Activated CD8-positive, alpha-beta memory T cell treated with anti-CD3 and anti-CD28 coated beads for 48 hours (primary cell): ENCODE measurements around the gene MAP1S.
"Not testable (repeated sequence)": the region's sequence is repeated elsewhere in the genome, so short reads cannot be mapped to it uniquely, and the experiment has no call there.

Experiments used
- DNase-seq, 3 experiments: peaks; one replicate each; pipeline ENCODE4 v3.0.0-alpha.2; 2020; ENCODE audit warnings: low read depth in 2 of 3, low spot score in 2 of 3

The MAP1S gene

DNA sequence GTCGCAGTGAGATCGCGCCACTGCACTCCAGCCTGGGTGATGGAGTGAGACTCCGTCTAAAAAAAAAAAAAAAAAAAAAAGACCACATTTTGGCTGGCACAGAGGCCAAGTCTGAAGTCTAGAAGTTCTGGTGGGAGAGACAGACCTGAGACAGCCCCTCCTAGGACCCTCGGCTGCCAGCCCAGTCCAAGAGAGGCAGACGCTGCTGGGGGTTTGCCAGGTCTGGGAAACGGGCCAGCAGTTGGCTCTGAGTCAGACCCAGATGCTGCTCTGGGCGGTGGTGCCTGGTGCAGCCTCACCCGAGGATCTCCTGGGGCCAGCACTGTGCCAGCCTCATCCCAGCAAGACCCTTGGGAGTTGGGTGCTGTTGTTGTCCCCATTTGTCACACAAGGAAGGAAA lies 37.8 kb downstream of the MAP1S start:
- no peak for DNase-seq

DNA sequence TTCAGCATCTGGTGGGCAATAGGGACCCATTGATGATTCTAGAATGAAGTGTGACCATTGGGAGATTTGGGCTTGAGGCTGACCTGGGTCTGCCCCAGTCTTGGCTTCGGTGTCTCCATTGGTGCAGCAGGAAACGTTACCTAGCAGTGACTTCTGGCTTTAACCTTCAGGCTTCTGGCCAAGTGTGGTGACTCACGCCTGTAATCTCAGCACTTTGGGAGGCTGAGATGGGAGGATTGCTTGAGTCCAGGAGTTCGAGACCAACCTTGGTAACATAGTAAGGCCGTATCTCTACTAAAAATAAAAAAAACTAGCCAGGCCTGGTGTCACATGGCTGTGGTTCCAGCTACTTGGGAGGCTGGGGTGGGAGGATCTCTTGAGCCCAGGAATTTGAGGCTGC lies 39.2 kb downstream of the MAP1S start:
- DNase-seq = no peak

DNA sequence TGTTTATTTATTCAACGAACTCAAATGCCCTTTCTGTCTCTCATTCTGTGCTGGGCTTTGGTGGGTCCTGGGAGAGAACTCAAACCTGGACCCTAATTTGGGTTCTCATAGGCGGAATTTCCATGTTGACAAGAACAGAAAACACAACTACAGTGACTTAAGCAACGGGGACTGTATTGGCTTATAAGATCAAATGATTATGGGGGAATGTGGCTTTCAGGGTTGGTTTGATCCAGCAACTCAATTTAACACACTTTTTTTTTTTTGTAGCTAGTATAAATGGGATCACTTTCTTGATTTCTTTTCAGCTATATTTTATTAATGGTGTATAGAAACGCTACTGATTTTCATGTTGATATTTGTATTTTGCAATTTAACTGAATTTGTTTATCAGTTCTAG lies 41.9 kb downstream of the MAP1S start:
- no peak for DNase-seq

DNA sequence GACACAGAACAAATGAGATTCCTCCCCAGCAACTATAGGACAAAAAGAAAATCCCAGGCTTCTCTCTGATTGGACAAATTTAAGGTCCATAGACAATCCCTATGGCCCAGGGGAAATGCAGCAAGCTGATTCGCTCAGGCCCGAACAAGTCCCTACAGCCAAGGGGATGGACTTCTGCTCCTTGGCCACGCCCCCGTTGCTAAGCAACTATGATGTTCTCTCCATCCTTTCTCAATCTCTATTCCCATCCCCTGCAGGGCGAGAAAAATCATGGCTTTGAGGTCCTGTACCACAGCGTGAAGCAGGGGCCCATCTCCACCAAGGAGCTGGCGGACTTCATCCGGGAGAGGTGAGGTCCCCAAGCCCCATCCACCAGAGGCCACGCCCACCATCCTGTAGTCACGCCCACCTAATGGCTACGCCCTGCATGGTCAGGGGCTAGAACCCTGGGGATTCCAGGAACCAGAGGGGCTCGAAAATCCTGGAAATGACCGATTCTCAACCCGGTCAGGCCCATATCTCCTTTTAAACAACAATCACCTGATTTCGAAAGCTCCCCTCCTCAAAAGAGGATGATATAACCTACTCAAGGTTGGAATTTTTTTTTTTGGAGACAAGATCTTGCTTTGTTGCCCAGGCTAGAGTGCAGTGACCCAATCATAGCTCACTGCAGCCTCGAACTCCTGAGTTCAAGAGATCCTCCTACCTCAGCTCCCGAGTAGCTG lies 43.4 kb downstream of the MAP1S start:
- DNase-seq = no peak

DNA sequence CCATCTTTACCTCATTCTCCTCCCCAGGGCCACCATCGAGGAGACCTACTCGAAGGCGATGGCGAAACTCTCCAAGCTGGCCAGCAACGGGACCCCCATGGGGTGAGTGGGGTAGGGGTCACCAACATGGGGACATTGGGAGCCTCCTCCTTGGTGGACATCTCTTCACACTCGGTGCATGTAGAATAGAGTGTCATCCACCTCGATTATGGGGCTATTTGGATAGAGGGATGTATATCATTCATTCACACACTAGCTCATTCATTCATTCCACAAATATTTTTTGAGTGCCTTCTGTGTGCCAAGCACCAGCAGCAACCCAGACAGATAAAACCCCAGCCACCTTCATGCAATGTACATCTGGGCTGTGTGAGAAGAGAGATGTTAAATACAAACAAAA lies 45.1 kb downstream of the MAP1S start:
- no peak for DNase-seq

DNA sequence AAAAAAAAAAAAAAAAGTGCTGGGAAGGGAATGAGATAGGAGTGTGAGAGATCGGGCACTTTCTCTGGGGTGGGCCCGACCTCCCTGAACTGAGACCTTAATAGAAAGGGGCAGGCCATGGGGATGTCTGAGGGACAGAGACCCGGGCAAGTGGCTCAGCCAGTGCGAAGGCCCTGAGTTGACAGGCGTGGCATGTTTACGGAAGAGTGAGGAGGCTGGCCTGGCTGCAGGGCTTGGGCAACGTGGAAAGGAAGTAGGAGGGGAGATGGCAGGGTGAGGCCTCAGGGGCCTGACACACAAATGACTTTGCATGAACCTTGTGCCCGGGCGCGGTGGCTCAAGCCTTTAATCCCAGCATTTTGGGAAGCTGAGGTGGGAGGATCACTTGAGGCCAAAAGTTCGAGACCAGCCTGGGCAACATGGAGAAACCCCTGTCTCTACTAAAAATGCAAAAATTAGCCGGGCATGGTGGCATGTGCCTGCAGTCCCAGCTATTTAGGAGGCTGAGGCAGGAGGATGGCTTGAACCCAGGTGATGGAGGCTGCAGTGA lies 45.9 kb downstream of the MAP1S start:
- no peak for DNase-seq

DNA sequence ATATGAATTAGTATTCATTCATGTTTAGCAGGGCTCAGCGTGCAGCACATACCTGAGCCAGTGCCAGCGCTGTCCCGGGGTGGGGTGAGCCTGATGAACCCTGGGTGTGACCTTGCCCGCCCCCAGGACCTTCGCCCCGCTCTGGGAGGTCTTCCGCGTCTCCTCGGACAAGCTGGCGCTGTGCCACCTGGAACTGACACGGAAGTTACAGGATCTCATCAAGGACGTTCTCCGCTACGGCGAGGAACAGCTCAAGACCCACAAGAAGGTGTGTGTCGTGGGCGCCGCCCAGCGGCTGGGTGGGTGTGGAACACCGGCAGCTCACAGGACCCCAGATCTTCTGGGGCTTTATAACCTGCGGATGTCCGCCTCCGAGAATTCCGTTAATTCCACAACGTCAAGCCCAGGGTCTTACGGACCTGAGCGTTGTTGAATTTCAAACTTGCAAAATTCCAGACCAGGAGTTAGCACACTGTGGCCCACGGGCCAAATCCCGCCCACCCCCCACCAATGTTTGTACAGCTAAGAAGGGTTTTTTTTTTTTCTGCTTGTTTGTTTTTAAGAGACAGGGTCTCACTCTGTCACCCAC lies 47.4 kb downstream of the MAP1S start:
- no peak for DNase-seq

DNA sequence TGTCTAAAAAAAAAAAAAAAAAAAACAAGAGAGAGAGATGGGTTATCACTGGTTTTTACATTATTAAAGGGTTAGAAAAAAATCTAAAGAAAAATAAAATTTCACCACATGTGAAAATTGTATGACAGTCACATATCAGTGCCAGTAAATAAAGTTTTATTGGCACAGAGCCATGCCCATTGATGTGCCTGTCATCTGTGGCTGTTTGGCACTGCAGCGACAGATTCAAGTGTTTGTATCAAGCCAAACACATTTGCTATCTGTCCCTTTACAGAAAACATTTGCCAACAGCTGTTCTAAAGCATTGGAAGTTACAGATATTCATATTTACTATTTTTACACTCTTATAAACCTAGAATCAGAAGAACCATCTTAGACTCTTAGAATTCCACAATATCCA lies 48.3 kb downstream of the MAP1S start:
- DNase-seq = no peak

DNA sequence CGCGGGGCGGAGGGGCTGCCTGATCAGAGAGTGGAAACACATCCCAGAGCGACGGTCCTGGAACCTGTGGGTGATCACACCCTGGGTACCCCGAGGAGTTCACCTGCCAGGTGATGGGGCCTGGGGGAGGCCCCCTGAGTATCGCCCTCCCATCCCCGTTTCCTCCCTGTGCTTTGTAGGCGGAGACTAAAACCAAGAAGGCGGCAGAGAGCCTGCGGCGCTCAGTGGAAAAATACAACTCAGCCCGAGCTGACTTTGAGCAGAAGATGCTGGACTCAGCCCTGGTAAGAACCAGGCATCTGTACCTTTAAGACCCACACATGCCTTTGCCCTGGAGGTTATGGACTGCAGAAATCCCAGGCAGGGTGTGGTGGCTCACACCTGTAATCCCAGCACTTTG lies 51.3 kb downstream of the MAP1S start:
- DNase-seq = no peak

DNA sequence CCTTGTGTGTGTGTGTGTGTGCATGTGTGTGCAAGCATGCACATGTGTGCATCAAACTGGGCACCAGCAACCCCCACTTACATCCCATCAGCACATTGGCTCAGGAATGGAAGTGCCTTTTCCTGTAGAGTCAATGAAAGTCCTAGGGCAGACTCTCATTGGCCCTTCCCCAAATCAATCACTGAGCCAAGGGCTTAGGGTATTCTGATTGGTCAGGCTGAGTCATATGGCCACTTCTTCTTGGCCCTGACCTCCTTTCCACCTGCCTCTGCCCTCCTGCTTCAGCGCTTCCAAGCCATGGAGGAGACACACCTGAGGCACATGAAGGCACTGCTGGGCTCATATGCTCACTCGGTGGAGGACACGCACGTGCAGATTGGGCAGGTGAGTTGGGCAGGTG lies 52.9 kb downstream of the MAP1S start:
- no peak for DNase-seq

DNA sequence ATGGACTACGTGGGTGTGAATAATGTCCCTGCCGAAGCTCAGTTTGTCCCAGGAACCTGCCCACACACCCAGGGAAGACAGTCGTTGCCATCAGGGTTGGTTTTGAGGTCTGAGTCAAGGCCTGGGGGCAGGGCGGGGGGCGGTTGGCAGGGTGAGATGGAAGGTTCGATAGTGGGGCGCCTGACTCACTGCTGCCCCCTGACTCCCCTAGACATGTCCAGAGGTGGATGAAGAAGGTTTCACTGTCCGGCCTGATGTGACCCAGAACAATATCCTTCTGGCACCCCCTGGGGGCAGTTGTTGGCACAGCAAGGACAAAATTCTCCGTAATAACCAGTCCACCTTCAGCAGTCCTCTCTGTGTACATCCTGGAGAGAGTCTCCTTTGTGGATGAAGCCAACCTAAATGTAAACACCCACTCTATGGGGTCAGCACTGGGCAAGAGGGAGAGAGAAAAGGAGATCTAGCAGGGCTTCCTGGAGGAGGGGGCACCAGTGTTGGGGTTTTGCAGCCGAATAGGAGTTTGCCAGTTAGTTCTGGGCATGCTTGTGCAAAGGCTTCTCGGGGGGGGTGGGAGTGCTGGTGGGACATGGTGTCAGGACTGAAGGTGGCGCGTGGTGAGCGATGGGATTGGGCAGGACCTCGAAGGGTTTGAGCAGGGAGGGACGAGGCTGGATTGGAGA lies 56.1 kb downstream of the MAP1S start:
- DNase-seq = no peak

DNA sequence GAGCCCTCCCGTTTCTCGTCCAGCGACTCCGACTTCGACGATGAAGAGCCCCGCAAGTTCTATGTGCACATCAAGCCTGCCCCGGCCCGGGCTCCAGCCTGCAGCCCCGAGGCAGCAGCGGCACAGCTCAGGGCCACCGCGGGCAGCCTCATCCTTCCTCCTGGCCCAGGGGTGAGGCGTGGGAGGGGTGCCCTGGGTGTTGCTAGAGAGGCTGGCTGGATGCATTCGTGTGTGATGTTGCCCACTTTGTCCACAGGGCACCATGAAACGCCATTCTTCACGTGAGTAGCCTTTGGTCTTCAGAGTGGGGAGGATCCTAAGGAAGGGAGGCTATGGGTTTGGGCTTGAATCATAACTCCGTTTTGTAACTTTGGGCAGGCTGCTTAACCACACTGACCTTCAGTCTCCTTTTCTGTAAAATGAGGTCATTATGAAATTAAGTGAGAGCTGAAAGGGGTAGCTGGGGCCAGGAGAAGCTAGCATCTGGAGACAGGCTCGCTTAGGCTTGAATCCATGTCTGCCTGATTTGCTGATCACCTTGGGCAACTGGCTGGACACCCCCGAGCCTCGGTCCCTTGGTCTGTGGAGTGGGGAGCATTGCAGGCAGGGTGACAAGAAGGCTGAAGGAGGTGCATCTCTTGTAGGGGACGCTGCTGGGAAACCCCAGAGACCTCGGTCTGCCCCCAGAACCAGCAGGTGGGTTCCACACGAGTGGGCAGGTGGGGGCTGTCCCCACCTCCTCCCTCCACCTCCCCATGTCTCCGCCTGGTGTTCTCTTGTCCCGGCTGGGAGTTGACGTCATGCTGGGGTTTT lies 56.9 kb downstream of the MAP1S start:
- DNase-seq = no peak

DNA sequence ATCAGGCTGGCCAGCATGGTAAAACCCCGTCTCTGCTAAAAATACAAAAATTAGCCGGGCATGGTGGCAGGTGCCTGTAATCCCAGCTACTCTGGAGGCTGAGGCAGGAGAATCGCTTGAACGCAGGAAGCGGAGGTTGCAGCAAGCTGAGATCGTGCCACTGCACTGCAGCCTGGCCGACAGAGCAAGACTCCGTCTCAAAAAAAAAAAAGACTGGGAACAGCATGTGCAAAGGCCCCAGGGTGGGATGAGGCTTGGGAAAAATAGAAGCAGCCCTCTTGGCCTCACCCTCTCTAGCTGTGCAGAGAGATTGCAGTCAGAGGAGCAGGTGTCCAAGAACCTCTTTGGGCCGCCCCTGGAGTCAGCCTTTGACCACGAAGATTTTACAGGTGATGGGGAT lies 58.6 kb downstream of the MAP1S start:
- DNase-seq = not testable (repeated sequence)

DNA sequence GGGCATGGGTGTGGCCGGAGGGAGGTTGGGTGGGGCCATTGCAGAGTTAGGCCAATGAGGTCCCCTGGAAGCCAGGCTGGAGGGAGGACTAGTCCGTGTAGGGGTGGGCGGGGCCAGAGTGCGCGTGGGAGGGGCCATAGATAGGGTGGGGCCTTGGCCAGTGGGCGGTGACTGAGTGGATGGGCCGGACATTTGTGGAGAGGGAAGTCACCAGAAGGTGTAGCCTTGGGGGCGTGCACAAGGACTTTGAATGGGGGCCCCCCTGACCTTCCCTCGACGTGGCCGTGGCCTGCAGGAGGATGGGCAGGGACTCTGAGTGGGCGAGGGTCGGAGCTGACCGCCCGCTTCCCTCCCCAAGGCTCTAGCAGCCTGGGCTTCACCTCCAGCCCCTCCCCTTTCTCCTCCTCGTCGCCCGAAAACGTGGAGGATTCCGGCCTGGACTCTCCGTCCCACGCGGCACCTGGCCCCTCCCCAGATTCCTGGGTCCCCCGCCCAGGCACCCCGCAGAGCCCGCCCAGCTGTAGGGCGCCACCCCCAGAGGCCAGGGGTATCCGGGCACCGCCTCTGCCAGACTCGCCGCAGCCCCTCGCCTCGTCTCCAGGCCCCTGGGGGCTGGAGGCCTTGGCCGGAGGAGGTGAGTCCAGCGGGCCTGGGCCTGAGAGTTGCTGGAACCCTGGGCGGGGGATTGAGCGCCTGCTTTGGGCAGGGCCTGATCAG lies 59.1 kb downstream of the MAP1S start:
- DNase-seq = peak in 2 of 3 experiments; percentile 34 to 42

DNA sequence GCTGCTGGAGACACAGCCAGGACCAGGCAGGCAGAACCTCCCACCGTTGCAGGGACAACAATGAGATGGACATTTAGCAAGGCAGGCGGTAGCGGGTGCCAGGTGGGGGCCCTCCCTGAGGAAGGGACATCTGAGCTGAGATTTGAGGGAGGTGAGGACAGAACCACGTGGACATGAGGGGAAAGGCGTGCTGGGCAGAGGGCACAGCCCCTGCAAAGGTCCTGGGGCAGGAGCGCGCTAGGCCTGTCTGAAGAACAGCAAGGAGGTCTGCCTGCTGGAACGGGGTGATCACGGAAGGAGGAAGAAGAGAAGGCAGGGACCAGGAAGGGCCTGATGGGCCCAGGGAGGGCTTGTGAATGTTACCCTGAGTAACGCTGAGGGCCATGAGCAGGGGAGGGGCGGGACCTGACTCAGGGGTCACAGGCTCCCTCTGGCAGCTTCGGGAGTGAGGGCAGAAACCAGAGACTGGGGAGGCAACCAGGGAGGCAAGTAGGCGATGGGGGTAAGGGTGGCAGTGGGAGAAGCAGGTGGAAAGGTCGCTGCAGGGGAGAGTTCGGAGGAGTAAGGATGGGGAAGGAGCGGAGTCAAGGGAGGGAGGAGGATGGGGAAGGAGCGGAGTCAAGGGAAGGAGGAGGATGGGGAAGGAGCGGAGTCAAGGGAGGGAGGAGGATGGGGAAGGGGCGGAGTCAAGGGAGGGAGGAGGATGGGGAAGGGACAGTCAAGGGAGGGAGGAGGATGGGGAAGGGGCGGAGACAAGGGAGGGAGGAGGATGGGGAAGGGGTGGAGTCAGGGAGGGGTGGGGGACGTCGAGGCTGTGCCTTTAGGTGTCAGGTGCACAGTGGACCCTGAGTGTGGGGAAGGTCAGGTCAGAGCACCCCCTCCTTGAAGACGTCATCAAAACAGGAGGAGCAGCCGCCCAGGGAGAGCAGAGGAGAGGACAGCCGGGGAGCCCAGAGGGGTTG lies 60.0 kb downstream of the MAP1S start:
- DNase-seq = no peak

DNA sequence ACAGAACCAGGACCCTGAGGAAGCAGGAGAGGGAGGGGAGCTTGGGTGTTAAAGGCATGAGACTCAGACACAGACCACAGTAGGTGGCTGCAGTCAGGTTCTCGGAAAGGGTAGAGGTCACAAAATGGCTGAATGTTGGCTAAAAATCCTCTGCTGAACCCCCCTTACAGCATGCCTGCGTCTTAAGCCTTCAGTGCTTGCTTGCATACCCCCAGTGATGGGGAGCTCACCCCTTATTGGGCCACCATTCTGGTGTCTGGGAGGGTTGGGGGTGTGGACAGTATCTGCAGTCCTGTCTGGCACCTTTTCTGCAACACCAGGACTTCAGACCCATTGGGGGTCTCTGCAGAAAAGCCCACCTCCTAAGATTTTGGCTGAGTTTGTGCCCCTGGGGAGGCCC lies 61.5 kb downstream of the MAP1S start:
- no peak for DNase-seq

DNA sequence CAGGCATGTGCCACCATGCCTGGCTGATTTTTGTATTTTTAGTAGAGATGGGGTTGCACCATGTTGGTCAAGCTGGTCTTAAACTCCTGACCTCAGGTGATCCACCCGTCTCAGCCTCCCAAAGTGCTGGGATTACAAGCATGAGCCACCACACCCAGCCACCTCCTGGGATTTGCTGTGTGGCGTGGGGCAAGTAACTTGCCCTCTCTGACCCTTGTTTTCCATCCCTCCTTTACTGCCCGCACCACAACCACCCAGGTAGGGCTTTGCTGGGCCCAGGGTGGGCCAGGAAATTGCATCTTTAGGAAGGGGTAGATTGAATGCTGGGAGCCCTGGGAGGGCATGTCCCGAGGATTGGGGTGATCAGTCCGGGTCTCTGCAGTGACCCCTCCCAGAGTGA lies 64.4 kb downstream of the MAP1S start:
- not testable (repeated sequence) for DNase-seq
